ENCODE data around the gene SLC26A11. TPM values are rescaled to one million over a fixed set of nuclear protein-coding genes. Genes with fewer than 3 reads are reported as not detected.
"Not testable (repeated sequence)": the region's sequence is repeated elsewhere in the genome, so short reads cannot be mapped to it uniquely, and the experiment has no call there.

Gene SLC26A11
- total RNA-seq, 1 donor from 2014 or later: 5.9 TPM

DNA sequence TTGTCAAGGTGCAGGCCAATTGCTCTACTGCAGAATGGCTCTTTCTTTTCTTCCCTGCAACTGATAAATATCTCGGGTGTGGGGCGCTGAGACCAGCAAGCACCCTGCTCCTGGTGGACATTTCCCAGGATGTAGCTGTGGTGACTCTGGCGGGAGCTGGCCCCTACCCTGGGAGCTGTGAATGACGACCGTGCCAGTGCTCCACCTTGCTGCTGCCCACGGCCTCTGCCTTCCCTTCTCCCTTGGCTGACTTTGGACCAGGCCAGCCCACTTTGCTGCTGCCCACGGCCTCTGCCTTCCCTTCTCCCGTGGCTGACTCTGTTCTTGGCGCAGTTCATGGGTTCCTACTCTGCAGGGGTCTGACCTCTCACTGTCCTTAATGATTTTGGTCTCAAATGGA lies 34.3 kb upstream of the SLC26A11 start:
- Mint-ChIP-seq H3K4me1 (ENCODE audit: low read depth) (no peaks in the 10 kb centered on the region), H3K27ac (no peak overlapping the region), H3K9me3 (no peaks in the 10 kb centered on the region), H3K4me3 (no peak overlapping the region), H3K36me3 (ENCODE audit: low read depth) (no peaks in the 10 kb centered on the region), H3K27me3 (ENCODE audit: insufficient read depth) (no peaks in the 10 kb centered on the region)
- no peak for DNase-seq (ENCODE audit: low spot score)
- intact Hi-C loops (cut with micrococcal nuclease): no loop called here

DNA sequence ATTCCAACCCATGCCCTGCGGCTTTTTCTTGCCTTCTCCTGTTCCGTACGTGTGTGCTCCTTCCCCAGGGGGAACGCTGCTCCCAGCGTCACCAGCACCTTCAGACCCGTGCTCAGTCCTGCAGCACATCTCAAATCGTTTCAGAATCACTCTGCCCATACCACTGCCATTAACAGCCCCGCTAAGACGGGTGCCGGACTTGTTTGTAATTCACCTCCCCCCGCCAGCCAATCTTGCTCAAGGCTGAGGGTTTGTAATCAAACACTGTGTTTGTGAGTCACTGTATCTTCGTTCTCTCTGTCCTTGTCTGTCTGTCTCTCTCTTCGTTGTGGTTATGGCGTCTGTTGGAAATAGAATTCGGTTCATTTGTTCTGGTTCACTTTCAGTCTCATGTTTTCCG lies 33.1 kb upstream of the SLC26A11 start:
- H3K27ac Mint-ChIP-seq: no peak overlapping the region
- no peak overlapping the region for H3K4me3 Mint-ChIP-seq
- peaks cover 1% of the 10 kb centered on the region for H3K27me3 Mint-ChIP-seq (ENCODE audit: insufficient read depth)
- H3K4me1 Mint-ChIP-seq (ENCODE audit: low read depth): no peaks in the 10 kb centered on the region
- intact Hi-C loops (cut with micrococcal nuclease): no loop called here
- no peak for DNase-seq (ENCODE audit: low spot score)
- H3K36me3 Mint-ChIP-seq (ENCODE audit: low read depth): no peaks in the 10 kb centered on the region
- no peaks in the 10 kb centered on the region for H3K9me3 Mint-ChIP-seq

DNA sequence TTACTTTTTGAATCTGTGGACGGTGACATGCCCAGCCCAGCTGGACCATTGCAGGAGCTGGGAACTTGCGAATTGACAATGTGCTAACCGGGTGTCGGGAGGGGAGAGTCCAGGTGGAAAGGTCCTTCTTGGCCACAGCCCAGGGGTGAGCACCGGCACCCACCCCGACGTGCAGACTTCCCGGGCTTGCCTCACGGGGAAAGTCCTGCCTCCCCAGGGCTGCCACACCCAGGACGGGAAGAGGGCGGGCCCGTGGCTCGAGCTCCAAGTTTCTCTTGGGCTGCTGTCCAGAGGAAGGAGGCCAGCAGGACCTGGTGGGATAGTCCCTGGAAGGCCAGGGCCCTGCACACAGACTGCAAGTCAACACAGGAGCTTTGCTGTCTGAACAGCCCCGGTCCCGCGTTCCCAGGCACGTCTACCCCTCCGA lies 32.7 kb upstream of the SLC26A11 start:
- no peak overlapping the region for H3K4me3 Mint-ChIP-seq
- H3K27me3 Mint-ChIP-seq (ENCODE audit: insufficient read depth): peaks cover 1% of the 10 kb centered on the region
- no peak overlapping the region for H3K27ac Mint-ChIP-seq
- H3K9me3 Mint-ChIP-seq: no peaks in the 10 kb centered on the region
- DNase-seq (ENCODE audit: low spot score): no peak
- no peaks in the 10 kb centered on the region for H3K4me1 Mint-ChIP-seq (ENCODE audit: low read depth)
- H3K36me3 Mint-ChIP-seq (ENCODE audit: low read depth): no peaks in the 10 kb centered on the region
- intact Hi-C loops (cut with micrococcal nuclease): no loop called here

DNA sequence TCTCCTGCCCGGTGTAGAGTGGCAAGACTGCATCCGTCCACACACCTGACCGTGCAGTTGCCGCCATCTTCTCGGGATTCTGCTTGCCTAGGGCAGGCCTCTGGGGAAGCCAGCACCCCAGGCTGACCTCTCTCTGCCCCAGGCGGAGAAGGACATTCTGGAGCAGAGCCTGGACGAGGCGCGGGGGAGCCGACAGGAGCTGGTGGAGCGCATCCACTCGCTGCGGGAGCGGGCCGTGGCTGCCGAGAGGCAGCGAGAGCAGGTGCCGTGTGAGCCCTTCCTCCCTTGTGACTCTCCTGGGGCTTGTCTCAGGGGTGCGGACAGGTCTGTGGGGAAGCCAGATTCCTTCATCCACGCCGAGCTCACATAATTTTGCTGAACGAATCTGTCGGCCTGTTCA lies 30.6 kb upstream of the SLC26A11 start:
- H3K27ac Mint-ChIP-seq: no peak overlapping the region
- intact Hi-C loops (cut with micrococcal nuclease): loop anchor here (10.0 kb wide), 1 partner anchor 175 kb away; no protein-coding TSS in a partner anchor
- DNase-seq (ENCODE audit: low spot score): no peak
- H3K4me3 Mint-ChIP-seq: no peak overlapping the region
- peaks cover 2% of the 10 kb centered on the region for H3K36me3 Mint-ChIP-seq (ENCODE audit: low read depth)
- H3K27me3 Mint-ChIP-seq (ENCODE audit: insufficient read depth): peaks cover 7% of the 10 kb centered on the region
- no peaks in the 10 kb centered on the region for H3K4me1 Mint-ChIP-seq (ENCODE audit: low read depth)
- H3K9me3 Mint-ChIP-seq: peaks cover 4% of the 10 kb centered on the region

DNA sequence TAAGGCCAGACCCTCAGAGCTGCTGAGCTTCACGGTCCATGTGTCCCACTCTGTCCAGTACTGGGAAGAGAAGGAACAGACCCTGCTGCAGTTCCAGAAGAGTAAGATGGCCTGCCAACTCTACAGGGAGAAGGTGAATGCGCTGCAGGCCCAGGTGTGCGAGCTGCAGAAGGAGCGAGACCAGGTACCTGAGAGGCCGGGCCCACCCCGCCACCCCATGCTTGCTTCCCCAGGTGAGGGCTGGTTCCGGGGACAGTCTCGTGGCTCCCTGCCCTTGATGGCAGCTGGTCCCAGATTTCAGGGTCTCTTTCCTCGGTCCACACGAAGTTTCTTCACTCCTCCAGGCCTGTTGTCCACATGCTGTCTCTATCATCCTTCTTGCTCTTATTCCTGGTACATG lies 29.5 kb upstream of the SLC26A11 start:
- intact Hi-C loops (cut with micrococcal nuclease): loop anchor here (10.0 kb wide), 1 partner anchor 174 kb away; no protein-coding TSS in a partner anchor
- Mint-ChIP-seq H3K36me3 (ENCODE audit: low read depth) (peaks cover 2% of the 10 kb centered on the region), H3K4me3 (no peak overlapping the region), H3K4me1 (ENCODE audit: low read depth) (no peaks in the 10 kb centered on the region), H3K27ac (no peak overlapping the region), H3K27me3 (ENCODE audit: insufficient read depth) (peaks cover 7% of the 10 kb centered on the region), H3K9me3 (peaks cover 7% of the 10 kb centered on the region)
- DNase-seq (ENCODE audit: low spot score): no peak

DNA sequence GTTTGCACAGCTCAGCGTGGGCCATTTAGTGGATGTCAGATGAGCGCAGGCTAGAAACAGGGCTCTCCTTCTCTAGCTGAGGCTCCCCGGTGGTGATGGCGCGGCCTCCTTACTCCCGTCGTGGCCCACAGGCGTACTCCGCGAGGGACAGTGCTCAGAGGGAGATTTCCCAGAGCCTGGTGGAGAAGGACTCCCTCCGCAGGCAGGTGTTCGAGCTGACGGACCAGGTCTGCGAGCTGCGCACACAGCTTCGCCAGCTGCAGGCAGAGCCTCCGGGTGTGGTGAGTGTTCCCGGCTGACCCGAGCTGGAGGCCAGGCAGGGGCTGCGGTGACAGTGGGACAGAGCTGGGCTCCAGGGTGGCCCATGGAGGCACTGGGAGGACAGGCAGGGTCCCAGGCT lies 29.0 kb upstream of the SLC26A11 start:
- peaks cover 9% of the 10 kb centered on the region for H3K27me3 Mint-ChIP-seq (ENCODE audit: insufficient read depth)
- no peak for DNase-seq (ENCODE audit: low spot score)
- peaks cover 7% of the 10 kb centered on the region for H3K9me3 Mint-ChIP-seq
- intact Hi-C loops (cut with micrococcal nuclease): loop anchor here (10.0 kb wide), 1 partner anchor 174 kb away; no protein-coding TSS in a partner anchor
- H3K4me3 Mint-ChIP-seq: no peak overlapping the region
- H3K36me3 Mint-ChIP-seq (ENCODE audit: low read depth): peaks cover 2% of the 10 kb centered on the region
- no peaks in the 10 kb centered on the region for H3K4me1 Mint-ChIP-seq (ENCODE audit: low read depth)
- H3K27ac Mint-ChIP-seq: no peak overlapping the region

DNA sequence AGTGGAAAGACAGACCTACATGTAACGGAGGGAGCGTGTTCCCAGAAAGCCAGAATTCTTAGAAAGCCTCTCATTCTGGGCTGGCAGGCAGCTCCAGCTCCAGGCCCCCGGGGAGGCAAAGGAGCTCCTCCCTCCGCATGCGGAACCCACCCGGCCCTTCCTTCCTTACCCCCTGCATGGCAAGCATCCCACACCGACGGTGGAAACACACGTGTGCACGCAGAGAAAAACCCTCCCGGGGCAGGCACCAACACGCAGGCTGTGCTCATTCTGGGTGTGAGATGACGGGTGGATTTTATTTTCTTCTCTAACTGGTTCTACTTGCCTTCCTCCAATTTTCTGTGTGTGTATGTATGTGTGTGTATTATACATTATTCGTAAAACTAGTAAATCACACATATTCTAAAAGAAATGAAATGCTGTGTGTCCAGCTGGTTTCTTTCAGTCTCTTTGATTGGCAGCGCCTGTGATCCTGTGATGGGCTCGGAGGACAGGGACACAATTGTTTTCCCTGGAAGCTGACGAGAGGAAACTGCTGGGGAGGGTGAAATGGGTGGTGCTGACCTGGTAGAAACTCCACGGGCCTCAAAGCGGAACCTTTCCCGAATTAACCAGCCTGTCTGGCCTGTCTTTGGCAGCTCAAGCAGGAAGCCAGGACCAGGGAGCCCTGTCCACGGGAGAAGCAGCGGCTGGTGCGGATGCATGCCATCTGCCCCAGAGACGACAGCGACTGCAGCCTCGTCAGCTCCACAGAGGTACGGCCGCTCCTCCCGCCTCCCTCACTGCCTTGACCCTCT lies 28.2 kb upstream of the SLC26A11 start:
- intact Hi-C loops (cut with micrococcal nuclease): loop anchor here (10.0 kb wide), 1 partner anchor 173 kb away; no protein-coding TSS in a partner anchor
- H3K4me1 Mint-ChIP-seq (ENCODE audit: low read depth): no peaks in the 10 kb centered on the region
- no peak overlapping the region for H3K27ac Mint-ChIP-seq

DNA sequence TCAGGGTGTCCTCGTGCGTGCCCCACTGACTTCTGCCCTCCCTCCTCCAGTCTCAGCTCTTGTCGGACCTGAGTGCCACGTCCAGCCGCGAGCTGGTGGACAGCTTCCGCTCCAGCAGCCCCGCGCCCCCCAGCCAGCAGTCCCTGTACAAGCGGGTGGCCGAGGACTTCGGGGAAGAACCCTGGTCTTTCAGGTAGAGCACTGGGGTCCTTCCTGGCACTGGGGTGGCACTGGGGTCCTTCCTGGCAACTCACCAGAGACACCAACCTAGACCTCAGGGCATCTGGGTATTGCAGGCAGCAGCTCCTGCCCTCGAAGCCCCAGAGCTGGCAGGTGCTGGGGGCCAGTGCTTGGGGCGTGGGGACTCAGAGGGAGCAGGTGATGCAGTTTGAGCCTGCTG lies 25.1 kb upstream of the SLC26A11 start:
- DNase-seq (ENCODE audit: low spot score): no peak
- no peak overlapping the region for H3K4me3 Mint-ChIP-seq
- intact Hi-C loops (cut with micrococcal nuclease): loop anchor here (10.0 kb wide), 1 partner anchor 170 kb away; no protein-coding TSS in a partner anchor
- no peaks in the 10 kb centered on the region for H3K4me1 Mint-ChIP-seq (ENCODE audit: low read depth)
- no peak overlapping the region for H3K27ac Mint-ChIP-seq
- H3K9me3 Mint-ChIP-seq: peaks cover 7% of the 10 kb centered on the region
- H3K36me3 Mint-ChIP-seq (ENCODE audit: low read depth): peaks cover 2% of the 10 kb centered on the region
- peaks cover 9% of the 10 kb centered on the region for H3K27me3 Mint-ChIP-seq (ENCODE audit: insufficient read depth)

More for the DNA sequence above, 28.2 kb upstream of the SLC26A11 start:
- DNase-seq (ENCODE audit: low spot score): no peak
- no peak overlapping the region for H3K4me3 Mint-ChIP-seq
- H3K9me3 Mint-ChIP-seq: peaks cover 7% of the 10 kb centered on the region
- peaks cover 2% of the 10 kb centered on the region for H3K36me3 Mint-ChIP-seq (ENCODE audit: low read depth)
- peaks cover 9% of the 10 kb centered on the region for H3K27me3 Mint-ChIP-seq (ENCODE audit: insufficient read depth)

DNA sequence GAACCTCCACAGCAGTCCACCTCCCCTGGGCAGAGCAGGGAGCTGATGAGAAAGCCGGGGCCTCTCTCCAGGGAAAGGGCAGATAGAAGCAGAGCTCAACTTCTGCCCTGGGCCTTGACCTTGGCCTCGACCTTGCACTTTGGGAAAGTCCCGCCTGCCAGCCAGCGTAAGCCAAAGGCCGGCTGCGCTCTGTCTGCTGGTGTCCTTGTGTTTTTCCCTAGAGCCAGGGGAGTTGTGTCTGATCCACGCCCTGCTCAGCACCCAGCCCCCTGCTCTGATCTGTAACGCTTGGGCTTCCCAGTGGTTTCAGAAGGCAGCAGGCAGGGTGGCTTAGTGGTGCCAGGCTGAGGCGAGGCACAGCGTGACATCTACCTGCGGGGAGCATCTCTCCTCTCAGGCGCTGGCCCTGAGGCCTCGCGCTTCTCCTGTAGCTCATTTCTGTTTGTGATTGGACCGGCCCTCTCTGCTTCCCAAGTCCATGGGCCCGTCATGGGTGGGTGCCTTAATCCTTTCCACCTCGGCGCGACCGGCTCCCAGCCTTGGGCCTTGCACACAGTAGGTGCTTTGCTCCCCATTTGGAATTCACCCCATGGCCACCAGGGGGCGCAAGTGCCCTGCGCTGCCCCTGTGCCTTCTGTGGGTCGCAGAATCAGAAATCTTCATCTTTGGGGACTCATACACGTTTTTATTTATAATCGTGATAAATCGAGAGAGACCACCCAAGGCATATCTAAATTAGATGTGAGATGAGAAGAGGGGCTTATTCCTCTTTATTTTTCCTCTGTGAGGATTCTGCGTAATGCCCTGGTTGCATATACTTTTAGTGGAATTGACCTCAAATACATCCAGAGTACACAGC lies 24.3 kb upstream of the SLC26A11 start:
- intact Hi-C loops (cut with micrococcal nuclease): loop anchor here (1.0 to 10.0 kb wide), 2 partner anchors 57 to 169 kb away; no protein-coding TSS in a partner anchor

DNA sequence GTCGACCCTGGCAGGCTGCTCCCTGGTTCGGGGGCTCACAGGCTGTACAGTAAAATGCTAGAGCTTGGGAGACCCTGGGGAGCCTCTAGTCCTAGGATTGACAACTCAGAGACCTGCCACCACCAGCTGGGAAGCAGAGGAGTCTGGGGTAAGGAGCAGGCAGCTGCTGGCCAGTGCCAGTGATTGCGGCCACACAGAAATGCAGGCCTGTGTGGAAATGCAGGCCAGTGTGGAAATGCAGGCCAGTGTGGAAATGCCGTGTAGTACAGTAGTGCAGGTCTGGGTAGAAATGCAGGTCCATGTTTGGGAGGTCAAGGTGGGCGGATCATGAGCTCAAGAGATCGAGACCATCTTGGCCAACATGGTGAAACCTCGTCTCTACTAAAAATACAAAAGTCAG lies 23.6 kb upstream of the SLC26A11 start:
- DNase-seq (ENCODE audit: low spot score): no peak
- no peaks in the 10 kb centered on the region for H3K4me1 Mint-ChIP-seq (ENCODE audit: low read depth)
- H3K4me3 Mint-ChIP-seq: no peak overlapping the region
- intact Hi-C loops (cut with micrococcal nuclease): loop anchor here (1.0 to 10.0 kb wide), 2 partner anchors 57 to 168 kb away; no protein-coding TSS in a partner anchor
- H3K27me3 Mint-ChIP-seq (ENCODE audit: insufficient read depth): peaks cover 9% of the 10 kb centered on the region
- H3K9me3 Mint-ChIP-seq: peaks cover 7% of the 10 kb centered on the region
- peaks cover 2% of the 10 kb centered on the region for H3K36me3 Mint-ChIP-seq (ENCODE audit: low read depth)
- H3K27ac Mint-ChIP-seq: no peak overlapping the region

More for the DNA sequence above, 24.3 kb upstream of the SLC26A11 start:
- H3K36me3 Mint-ChIP-seq (ENCODE audit: low read depth): peaks cover 2% of the 10 kb centered on the region
- no peak overlapping the region for H3K4me3 Mint-ChIP-seq
- H3K4me1 Mint-ChIP-seq (ENCODE audit: low read depth): no peaks in the 10 kb centered on the region
- DNase-seq (ENCODE audit: low spot score): peak; percentile 30
- H3K9me3 Mint-ChIP-seq: peaks cover 7% of the 10 kb centered on the region
- no peak overlapping the region for H3K27ac Mint-ChIP-seq
- H3K27me3 Mint-ChIP-seq (ENCODE audit: insufficient read depth): peaks cover 9% of the 10 kb centered on the region

DNA sequence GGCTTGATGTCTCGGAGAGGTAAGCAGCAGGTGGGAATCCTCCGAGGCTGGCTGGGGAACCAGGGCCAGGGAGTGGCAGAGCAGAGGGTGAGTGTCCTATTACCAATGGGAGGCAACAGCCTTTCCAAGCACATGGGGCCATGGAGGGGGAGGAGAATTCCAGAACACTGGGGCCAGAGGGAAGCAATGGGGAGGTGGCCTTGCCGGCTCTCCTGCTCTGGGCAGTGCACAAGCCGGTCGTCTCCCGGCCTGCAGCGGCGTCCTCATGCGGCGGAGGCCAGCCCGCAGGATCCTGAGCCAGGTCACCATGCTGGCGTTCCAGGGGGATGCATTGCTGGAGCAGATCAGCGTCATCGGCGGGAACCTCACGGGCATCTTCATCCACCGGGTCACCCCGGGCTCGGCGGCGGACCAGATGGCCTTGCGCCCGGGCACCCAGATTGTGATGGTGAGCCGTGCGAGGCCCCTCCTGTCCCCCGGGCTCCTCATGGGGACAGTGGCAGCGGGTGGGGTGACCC lies 22.0 kb upstream of the SLC26A11 start:
- H3K4me3 Mint-ChIP-seq: no peak overlapping the region
- no peak overlapping the region for H3K27ac Mint-ChIP-seq
- no peak for DNase-seq (ENCODE audit: low spot score)
- H3K9me3 Mint-ChIP-seq: peaks cover 7% of the 10 kb centered on the region
- intact Hi-C loops (cut with micrococcal nuclease): loop anchor here (10.0 kb wide), 1 partner anchor 167 kb away; no protein-coding TSS in a partner anchor
- peaks cover 2% of the 10 kb centered on the region for H3K36me3 Mint-ChIP-seq (ENCODE audit: low read depth)
- H3K27me3 Mint-ChIP-seq (ENCODE audit: insufficient read depth): peaks cover 8% of the 10 kb centered on the region
- H3K4me1 Mint-ChIP-seq (ENCODE audit: low read depth): no peaks in the 10 kb centered on the region

DNA sequence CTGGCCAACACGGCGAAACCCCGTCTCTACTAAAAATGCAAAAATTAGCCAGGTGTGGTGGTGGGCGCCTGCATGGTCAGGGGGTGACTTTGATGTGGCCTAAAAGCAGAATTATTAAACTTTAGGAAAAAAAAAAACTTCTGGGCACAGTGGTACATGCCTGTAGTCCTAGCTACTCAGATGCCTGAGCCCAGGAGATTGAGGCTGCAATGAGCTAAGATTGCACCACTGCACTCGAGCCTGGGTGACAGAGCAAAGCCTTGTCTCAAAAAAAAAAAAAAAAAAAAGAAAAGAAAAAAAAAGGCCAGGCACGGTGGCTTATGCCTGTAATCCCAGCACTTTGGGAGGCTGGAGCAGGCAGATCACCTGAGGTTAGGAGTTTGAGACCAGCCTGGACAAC lies 20.9 kb upstream of the SLC26A11 start:
- DNase-seq (ENCODE audit: low spot score); H3K36me3 Mint-ChIP-seq (ENCODE audit: low read depth); H3K27me3 Mint-ChIP-seq (ENCODE audit: insufficient read depth); H3K4me1 Mint-ChIP-seq (ENCODE audit: low read depth); H3K4me3 Mint-ChIP-seq; H3K9me3 Mint-ChIP-seq; H3K27ac Mint-ChIP-seq: not testable (repeated sequence)
- intact Hi-C loops (cut with micrococcal nuclease): loop anchor here (10.0 kb wide), 1 partner anchor 166 kb away; no protein-coding TSS in a partner anchor

Data from activated T-helper 1 cell treated with anti-CD3 and anti-CD28 coated beads, Interleukin-12 subunit alpha, Interleukin-12 subunit beta, Interleukin-2, Interleukin-4 antibody, amounts not matched to agents 30 ng/mL and 10 ng/mL and 1 ng/mL, durations not matched to agents 14 hours and 24 hours and 36 hours (primary cell).